SKM-1 treated with dmso at 0.1 percent for 144 hours (cell line): ENCODE results near the gene TSPAN15.

Source experiments
- DNase-seq: peaks from one replicate; lab custom pipeline; 2025; ENCODE audit not compliant: unreplicated experiment; lab: John Stamatoyannopoulos, UW

TSPAN15 gene

DNA sequence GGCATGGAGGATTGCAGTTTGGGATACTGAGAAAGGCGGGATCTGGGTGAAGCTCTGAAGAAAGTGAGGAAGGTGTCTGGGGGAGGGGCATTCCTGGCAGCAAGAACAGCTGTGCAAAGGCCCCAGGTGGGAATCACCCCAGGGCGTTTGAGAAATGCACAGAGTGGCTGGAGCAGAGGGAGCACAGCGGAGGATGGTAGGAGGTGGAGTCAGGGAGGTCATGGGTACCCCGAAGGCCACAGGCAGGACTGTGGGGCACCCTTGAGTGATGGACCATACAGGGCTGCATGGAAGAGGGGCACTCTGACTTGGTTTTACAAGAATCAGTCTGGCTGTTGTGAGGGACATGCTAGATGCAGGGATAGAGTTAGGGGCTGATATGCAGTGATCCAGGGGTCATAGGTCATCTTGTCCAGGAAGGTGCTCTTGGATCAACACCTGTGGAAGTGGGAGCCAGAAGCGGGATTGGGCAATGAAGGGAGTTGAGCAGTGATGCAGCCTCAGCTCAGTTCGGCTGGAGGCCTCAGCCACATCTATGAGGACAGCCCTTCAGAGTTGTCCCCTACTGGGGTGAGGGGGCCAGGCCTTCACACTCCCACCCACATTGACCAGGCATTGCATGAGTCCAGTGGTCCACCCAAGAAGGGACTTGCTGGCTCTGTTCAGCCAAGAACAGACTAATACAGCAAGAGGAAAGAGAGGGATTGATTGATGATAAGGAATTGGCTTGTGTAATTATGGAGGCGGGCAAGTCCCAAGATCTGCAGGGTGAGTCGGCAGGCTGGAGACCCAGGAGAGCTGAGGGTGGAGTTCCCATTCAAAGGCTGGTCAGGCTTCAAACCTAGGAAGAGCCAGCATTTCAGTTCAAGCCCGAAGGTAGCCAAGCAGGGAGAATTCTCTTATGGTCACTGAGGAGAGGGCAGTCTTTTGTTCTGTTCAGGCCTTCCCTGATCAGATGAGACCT, 48.7 kb downstream of the TSPAN15 start:
- no peak for DNase-seq

DNA sequence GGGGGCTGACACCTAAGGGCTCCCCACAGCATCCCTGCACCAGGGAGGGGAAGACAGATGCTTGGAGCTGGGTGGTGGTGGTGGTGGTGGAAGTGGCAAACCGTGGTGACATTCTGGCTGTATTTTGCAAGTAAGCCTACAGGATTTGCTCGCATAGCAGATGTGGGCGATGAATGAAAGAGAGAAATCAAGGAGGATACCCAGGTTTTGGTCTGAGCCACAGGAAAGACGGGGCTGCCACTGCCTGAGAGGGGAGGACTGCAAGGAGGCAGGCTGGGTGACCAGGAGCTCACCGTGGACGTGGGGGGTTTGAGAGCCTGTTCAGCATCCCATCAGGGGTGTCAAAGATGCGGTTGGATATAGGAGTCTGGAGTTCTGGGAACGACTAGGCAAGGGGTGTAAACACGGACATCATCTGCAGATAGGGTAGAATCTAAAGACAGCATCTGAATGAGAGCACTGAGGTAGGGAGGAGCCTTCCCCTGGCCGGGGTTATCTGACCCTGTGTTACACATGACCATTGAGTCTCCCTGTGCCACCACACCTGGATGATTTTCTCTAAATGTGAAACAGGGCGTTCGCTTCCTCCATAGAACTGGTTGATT, 49.7 kb downstream of the TSPAN15 start:
- no peak for DNase-seq

DNA sequence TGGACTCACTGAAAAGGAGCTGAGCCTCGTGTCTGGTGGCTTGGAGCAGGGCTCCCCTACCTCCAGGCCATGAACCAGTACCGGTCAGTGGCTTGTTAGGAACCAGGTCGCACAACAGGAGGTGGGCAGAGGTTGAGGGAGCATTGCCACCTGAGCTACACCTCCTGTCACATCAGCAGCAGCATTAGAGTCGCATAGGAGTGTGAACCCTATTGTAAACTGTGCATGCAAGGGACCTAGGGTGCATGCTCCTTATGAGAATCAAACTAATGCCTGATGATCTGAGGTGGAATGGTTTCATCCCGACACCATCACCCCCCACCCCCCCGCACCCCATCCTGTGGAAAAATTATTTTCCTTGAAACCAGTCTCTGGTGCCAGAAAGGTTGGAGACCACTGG, 50.4 kb downstream of the TSPAN15 start:
- DNase-seq: no peak

DNA sequence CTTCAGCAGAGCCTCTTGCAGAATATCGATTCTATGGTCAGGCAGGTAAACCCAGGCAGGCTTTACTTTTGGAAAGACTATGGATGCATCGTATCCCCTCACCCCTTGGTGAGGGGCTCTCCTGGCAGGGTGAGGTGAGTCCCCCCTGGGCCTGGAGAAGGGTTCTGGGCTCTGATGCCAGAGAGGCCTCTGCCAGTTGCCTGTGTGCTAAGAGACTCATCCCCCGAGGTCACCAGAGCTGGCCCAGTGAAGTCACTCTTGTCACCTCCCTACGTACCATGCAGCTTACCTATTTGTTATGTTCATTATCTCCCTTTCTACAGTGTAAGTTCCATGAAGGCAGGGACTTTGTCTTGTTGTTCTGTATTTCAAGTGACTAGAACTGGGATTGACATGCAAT, 51.3 kb downstream of the TSPAN15 start:
- DNase-seq: no peak

DNA sequence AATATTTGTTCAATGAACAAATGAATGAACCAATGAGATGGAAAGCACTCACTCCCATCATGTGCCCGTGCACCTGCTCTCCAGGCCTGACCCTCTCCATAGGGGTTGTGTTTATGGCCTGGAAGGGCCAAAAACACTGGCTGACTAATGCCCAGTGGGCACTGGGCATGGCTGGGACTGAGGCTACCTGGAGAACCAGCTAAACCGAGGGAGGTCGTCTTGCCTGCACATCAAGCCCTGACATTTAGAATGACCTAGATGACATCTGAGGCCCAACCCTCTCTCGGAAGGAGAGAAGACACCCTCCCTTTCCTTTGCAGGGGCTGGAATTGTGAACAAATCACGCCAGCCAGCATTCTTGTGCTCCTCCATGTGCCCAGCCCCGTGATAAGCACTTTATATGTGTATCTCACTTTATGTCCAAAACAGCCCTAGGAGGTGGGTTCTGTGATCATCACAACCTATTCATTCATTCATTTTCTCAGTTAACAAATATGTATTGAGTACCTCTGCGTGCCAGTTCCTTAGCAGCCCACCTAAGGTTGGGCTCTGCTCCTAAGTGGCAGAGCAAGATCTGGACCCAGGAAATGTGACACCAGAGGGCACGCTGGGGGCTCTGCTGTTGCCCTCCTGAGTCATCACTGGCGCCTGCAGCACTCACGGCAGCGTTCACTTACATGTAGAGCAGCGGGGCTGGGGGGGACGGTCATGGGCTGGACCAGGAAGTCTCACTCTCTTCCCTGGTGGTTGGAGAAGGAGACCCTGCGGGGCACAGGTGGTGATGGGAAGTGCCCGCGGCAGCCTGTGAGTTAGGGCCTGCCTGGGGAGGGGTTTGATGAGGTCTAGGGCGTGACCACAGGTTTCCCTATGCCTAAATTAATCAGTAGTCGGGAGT, 52.0 kb downstream of the TSPAN15 start:
- no peak for DNase-seq

DNA sequence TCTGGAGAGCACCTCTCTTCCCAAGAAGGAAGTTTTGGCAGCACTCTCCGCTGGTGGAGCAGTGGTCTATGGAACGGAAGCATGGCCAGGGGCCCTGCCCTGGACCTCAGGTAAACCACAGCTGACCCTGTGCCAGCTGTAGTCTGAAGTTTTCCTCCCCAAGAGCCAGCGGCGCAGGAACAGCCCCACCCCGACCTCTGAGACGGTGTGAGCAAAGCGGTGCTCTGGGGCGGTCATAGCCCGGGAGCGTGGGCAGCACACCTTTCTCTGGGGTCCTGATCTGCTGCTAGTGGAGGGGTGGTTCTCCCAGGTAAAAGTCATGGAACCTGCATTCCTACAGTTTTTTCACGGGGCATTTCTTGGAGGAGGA, 52.6 kb downstream of the TSPAN15 start:
- no peak for DNase-seq

DNA sequence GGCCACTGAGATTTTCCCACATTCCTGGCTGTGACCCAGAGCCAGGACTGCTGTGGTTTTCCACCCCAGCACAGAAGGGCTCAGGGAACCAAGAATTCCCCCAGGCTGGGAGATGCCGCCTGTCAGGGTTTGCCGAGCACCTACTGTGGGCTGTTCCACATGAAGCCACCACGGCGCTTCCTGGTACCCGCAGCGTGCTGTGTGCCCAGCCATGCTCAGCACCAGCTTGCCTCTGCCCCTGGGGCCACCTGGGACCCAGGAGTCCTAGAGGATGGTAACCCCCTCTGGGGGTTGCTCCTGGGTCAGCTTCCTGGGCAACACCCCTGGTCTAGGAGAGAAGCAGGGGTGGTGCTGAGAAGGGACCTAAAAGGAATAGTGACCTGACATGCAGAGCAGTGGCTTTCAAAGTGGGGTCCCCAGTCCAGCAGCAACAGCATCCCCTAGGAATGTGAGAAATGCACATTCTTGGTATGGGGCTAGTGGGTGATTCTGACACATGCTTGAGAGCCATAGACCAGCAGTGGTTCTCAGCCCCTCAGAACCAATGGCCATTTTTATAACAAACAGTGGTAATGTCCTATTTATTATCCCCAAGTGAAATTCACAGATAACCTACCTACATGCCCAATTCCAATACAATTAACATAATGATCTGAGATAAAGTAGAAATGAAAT, 53.4 kb downstream of the TSPAN15 start:
- no peak for DNase-seq

DNA sequence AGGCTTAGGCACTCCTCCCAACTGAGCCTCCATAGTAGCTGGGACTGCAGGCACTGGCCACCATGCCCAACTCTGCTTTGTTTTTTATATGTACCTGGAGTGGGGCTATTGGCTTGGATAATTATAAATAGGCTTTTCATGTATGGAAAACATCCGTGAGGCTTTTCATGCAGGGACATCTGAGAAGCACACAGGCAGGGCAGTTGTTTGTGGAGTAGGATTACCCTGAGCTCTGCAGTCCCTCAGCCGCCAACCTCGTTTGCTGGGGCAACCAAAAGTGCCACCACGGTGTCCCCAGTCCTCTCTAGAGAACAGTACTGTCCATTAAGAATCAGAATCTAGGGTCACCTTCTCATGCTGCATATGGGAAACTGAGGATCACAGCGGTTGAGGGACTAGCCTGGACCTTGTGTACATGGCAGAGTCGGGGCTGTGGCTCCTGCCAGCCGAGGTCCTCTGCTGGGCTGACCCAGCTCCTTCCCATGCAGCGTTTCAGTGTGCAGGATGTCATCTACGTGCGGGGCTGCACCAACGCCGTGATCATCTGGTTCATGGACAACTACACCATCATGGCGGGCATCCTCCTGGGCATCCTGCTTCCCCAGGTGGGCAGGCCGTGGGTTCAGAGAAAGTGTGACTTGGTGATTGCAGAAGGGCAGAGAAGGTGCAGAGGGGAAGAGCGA, 54.5 kb downstream of the TSPAN15 start:
- no peak for DNase-seq

DNA sequence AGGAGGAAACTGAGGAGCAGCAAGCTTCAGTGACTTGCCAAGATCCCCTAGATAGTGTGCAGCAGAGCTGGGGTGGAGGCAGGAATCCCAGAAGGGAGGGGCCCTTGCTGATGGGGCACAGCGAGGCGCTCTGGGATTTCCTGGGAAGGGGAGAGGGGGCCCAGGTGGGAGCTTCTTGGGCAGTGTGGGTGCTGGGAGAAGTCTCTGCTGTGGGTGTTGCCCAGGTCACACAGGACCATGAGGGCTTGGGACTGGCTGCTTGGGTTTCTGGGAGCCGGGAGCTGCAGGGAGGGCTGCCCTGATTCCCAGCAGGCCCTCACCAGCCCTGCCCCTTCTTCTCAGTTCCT, 55.2 kb downstream of the TSPAN15 start:
- no peak for DNase-seq

DNA sequence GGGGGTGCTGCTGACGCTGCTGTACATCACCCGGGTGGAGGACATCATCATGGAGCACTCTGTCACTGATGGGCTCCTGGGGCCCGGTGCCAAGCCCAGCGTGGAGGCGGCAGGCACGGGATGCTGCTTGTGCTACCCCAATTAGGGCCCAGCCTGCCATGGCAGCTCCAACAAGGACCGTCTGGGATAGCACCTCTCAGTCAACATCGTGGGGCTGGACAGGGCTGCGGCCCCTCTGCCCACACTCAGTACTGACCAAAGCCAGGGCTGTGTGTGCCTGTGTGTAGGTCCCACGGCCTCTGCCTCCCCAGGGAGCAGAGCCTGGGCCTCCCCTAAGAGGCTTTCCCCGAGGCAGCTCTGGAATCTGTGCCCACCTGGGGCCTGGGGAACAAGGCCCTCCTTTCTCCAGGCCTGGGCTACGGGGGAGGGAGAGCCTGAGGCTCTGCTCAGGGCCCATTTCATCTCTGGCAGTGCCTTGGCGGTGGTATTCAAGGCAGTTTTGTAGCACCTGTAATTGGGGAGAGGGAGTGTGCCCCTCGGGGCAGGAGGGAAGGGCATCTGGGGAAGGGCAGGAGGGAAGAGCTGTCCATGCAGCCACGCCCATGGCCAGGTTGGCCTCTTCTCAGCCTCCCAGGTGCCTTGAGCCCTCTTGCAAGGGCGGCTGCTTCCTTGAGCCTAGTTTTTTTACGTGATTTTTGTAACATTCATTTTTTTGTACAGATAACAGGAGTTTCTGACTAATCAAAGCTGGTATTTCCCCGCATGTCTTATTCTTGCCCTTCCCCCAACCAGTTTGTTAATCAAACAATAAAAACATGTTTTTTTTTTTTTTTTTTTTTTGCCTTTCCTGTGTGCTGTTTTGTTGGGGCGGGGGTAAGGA, 55.8 kb downstream of the TSPAN15 start:
- DNase-seq: no peak

DNA sequence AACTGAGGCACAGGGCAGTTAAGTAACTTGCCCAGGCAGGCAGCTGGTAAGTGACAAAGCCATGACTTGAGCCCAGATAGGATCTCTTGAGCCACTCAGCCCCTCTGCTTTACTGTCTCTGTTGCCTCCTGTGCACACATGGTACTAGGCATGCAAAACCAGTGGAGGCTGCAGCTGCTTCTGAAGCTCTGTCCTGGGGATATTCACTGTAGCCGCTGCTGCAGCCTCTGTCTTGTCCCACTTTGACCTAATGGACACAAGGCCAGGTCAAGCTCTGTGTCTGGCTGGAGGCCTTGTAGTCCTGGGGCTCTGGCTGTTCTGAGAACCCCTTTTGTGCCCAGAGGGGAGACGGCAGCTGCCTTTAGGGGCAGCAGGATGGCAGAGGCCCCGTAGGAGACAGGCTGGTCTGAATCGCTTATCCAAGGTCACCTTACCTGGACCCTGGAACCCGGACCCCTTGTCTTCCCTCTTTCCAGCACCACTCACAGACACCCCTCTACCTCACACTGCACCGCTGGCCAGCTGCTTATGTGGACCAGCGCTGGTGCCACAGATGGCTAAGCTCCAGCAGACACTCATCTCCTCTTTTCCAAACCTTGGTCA, 57.6 kb downstream of the TSPAN15 start:
- DNase-seq: no peak

DNA sequence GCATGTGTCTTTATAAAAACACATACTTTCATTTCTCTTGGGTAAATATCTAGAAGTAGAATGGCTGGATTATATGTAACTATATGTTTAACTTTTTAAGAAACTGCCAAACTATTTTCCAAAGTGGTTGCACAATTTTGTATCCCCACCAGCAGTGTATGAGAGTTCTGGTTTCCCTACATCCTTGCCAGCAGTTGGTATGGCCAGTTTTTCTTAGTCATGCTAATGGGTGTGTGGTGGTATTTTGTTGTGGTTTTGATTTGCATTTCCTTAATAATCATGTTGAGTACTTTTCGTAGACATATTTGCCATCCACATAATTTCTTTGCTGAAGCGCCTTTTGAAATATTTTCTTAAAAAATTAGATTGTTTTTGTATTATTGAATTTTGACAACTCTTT, 61.6 kb downstream of the TSPAN15 start:
- DNase-seq: no peak

DNA sequence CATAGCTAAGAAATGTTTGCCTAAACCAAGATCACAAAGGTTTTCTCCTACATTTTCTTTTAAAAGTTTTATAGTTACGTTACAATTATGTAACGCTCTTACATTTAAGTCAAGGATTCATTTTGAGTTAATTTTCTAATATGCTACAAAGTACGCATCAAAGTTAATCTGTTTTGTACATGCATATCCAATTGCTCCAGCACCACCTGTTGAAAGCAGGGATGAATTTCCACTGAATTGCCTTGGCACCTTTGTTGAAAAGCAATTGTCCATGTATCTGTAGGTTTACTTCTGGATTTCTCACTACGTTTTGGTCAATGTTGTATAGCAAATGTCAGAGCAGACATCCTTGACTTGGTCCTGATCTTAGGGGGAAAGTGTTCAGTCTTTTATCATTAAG, 62.4 kb downstream of the TSPAN15 start:
- DNase-seq: no peak

DNA sequence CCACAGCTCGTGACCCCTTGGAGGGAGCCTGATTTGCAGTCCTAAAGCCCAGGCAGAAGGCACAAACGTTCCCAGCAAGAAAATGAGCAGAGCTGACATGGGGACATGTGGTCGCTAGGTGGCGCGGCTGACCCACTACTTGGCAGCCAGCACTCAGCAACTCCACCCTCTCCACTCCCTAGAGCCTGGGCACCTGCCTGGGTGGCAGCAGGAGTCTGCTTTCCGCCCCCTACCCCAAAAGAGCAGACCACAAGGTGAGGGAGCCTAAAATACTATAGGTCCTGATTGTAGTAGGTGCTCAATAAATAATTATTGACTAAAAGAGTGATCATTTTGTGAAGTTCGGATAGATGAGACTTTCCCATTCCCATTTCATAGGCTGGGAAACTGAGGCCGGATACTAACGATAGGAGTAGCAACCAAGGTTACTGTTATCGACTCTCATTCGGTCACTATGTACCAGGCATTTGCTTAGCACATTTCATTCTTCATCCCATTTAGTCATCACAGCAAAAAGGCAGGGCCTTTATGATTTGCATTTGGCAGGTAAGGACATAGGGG, 64.5 kb downstream of the TSPAN15 start:
- peak; percentile 75 for DNase-seq

DNA sequence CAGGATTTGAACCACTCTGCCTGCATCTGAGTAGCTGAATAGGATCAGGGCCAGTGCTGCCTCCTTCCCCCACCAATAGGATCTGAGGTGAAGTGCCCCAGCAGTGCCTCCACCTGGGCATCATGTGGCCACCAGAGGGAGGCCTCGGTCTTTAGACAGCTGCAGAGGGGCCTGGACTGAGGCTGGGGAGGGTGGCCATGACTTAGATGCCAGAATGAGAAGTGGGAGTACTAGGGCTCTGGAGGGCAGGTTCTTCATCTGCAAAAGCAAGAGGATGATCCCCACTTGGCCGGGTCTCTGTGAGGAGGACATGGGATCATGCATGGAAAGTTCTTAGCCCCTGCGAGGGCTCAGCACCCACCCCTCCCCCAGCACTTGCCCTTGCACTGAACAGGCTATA, 65.1 kb downstream of the TSPAN15 start:
- DNase-seq: no peak

DNA sequence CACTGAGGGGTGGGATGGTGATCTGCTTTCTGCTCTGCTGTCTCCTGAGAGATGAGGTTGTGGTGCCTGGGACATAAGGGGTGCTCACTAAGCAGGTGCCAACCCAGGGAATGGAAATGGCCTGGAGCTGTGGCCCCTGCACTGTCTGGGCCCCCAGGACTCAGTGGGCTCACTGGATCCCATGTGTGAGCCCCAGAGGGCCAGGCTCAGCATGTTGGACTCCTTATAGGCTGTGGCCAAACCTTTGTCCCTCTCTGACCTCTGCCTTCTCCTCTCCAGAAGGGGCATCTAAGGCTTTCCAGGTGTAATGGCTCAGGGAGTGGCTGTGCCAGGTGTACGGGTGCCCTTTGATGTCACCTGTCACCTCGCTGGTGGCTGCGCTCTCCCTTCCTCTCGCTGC, 65.5 kb downstream of the TSPAN15 start:
- DNase-seq: no peak

DNA sequence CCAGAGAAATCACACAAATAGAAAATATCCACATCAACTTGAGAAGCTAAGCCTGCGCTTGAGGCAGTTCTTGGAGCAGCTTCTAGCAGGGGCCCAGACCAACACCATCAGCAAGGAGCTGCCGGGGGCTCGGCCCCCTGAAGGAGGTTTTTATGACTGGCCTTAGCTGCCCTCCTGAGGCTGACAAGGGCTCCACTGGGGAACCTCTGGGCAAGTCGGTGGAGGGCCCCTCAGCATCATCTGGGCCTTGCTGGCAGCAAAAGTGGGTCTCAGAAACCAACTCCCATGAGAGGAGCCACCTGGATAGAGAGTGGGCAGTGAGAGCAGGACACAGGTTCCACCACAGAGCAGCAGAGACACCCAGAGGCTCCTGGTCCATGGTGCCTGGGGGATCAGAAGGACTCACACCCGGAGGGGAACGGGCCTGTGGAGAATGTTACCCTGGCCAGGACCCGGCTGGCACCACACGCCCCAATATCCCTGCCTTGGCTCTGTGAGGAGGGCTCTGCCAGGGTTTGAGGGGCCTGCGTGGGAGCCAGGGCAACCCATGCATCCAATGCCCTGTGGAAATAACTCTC, 66.1 kb downstream of the TSPAN15 start:
- DNase-seq: no peak

DNA sequence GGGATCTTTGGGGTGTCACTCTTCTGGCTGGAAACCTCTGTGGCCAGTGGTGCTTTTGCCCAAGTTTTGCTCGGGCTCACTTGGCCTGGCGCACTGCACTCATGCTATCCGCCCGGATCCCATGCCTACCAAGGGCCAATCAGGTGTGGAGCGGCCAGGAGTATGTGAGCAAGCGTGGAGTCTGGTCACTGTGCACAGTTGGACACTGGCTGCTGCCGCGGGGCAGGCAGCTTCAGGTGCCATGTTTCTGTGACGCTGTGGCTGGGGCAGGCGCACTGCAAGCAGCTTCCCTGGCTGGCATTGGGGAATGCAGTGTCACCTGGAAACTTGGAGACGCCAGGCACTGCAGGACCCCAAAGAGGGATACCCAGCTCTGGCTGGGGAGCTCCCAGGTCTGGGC, 76.7 kb downstream of the TSPAN15 start:
- DNase-seq: no peak

DNA sequence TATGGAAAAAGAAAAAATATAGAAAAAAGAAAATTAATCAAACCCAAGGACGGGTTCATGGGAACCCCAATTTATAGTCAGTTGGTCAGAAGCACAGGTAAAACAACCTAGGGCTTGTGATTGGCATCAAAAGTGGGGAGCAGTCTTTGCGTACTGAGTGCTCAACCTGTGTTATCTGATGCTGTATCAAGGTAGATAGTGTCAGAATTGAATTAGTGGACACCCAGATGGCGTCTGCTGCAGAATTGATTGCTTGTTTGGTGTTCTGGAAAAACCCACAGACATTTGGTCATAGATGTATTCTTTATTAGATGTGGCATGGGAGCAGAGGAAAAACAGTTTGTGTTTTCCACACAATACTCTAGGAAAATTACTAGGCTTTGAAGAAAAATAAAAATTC, 82.4 kb downstream of the TSPAN15 start:
- no peak for DNase-seq
